ENCODE data around the gene PALB2.

Gene PALB2

DNA sequence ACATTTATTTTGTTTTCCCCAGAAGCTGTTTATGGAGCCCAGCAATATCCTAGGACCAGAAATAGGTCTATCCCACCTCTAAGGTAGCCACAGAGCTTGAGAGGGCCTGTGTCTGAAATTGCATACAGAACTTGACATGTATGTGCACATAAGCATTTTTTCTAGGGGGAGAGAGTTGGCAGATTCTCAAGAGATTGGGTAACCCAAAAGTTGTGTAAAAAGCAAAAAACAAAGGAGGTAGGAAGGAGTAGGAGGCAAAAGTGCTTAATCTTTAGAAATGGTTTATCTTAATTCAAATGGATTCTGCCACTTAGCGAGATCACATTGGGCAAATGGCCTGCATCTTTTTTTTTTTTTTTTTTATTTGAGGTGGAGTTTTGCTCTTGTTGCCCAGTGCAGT lies 41.1 kb upstream of the PALB2 start:
- Histone ChIP-seq H3K4me1 (no peaks in the 10 kb centered on the region), H3K9me3 (ENCODE audit: control insufficient read depth, low read length) (no peaks in the 10 kb centered on the region), H3K27ac (no peak overlapping the region), H2AFZ (no peak overlapping the region), H3K4me3 (ENCODE audit: low read depth, low read length) (no peak overlapping the region), H3K9ac (no peak overlapping the region), H3K27me3 (ENCODE audit: control insufficient read depth, insufficient read depth, low read length) (no peaks in the 10 kb centered on the region), H3K79me2 (no peaks in the 10 kb centered on the region), H3K36me3 (ENCODE audit: control insufficient read depth, insufficient read depth, low read length) (no peaks in the 10 kb centered on the region), H3K4me2 (ENCODE audit: low read length) (no peak overlapping the region)
- TF ChIP-seq, protein P1, sequence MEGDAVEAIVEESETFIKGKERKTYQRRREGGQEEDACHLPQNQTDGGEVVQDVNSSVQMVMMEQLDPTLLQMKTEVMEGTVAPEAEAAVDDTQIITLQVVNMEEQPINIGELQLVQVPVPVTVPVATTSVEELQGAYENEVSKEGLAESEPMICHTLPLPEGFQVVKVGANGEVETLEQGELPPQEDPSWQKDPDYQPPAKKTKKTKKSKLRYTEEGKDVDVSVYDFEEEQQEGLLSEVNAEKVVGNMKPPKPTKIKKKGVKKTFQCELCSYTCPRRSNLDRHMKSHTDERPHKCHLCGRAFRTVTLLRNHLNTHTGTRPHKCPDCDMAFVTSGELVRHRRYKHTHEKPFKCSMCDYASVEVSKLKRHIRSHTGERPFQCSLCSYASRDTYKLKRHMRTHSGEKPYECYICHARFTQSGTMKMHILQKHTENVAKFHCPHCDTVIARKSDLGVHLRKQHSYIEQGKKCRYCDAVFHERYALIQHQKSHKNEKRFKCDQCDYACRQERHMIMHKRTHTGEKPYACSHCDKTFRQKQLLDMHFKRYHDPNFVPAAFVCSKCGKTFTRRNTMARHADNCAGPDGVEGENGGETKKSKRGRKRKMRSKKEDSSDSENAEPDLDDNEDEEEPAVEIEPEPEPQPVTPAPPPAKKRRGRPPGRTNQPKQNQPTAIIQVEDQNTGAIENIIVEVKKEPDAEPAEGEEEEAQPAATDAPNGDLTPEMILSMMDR (IDR thresholded peaks at IDR 0.05) = no peak

DNA sequence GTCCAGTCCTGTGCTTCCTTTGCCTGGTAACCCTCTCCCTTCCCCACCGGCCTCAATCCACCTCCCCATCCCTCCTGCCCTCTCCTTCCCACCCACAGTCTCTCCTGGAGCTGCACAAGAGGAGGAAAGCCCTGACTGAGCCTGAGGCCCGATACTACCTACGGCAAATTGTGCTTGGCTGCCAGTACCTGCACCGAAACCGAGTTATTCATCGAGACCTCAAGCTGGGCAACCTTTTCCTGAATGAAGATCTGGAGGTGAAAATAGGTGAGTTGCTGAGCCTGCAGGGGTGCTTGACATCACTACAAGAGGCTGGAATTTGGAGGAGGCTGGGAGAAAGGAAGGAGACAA lies 38.9 kb upstream of the PALB2 start:
- Histone ChIP-seq H3K4me1 (no peaks in the 10 kb centered on the region), H2AFZ (no peak overlapping the region), H3K4me3 (ENCODE audit: low read depth, low read length) (no peak overlapping the region), H3K79me2 (no peaks in the 10 kb centered on the region), H3K4me2 (ENCODE audit: low read length) (no peak overlapping the region), H3K27ac (no peak overlapping the region), H3K27me3 (ENCODE audit: control insufficient read depth, insufficient read depth, low read length) (no peaks in the 10 kb centered on the region), H3K9ac (no peak overlapping the region), H3K9me3 (ENCODE audit: control insufficient read depth, low read length) (no peaks in the 10 kb centered on the region), H3K36me3 (ENCODE audit: control insufficient read depth, insufficient read depth, low read length) (no peaks in the 10 kb centered on the region)
- TF ChIP-seq, protein P1 (IDR thresholded peaks at IDR 0.05) = no peak

DNA sequence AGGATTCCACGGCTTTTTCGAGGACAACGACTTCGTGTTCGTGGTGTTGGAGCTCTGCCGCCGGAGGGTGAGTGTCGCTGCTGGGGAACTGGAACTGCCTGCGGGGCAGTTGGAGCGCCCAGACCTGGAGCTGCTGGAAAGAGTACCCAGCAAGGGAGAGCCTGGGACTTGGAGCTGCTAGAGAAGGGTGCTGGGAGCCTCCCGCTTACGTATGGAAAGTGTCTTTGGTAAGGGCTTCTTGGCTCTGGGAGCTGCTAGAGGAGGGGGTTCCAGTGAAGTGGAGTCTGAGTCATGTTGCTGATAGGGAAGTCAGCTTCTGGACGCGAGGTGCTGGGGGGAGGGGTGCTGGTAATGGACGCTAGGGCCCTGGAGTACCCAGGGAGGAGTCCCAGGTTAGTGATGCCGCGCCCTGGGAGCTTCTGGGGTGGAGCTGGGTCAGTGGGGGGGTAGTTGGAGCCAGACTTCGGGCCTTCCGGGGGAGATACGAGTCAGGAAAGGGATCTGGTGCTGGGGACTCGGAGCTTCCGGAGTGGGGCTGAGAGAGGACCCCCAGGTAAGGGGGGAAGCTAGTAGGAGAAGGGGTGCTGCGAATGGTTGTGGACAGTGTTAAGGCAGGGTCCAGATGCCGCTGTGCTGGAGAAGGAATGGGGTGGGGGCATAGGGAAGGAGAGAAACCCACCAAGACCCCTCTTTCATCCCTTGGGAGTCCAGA lies 38.3 kb upstream of the PALB2 start:
- no peak overlapping the region for H3K4me3 ChIP-seq (ENCODE audit: low read depth, low read length)
- no peaks in the 10 kb centered on the region for H3K36me3 ChIP-seq (ENCODE audit: control insufficient read depth, insufficient read depth, low read length)
- H3K27me3 ChIP-seq (ENCODE audit: control insufficient read depth, insufficient read depth, low read length) = no peaks in the 10 kb centered on the region
- no peaks in the 10 kb centered on the region for H3K4me1 ChIP-seq
- H2AFZ ChIP-seq = no peak overlapping the region
- H3K9me3 ChIP-seq (ENCODE audit: control insufficient read depth, low read length) = no peaks in the 10 kb centered on the region
- H3K79me2 ChIP-seq = no peaks in the 10 kb centered on the region
- peak overlapping the region; percentile 95 for H3K4me2 ChIP-seq (ENCODE audit: low read length)
- TF ChIP-seq, protein P1 (IDR thresholded peaks at IDR 0.05) = no peak
- no peak overlapping the region for H3K9ac ChIP-seq
- no peak overlapping the region for H3K27ac ChIP-seq

DNA sequence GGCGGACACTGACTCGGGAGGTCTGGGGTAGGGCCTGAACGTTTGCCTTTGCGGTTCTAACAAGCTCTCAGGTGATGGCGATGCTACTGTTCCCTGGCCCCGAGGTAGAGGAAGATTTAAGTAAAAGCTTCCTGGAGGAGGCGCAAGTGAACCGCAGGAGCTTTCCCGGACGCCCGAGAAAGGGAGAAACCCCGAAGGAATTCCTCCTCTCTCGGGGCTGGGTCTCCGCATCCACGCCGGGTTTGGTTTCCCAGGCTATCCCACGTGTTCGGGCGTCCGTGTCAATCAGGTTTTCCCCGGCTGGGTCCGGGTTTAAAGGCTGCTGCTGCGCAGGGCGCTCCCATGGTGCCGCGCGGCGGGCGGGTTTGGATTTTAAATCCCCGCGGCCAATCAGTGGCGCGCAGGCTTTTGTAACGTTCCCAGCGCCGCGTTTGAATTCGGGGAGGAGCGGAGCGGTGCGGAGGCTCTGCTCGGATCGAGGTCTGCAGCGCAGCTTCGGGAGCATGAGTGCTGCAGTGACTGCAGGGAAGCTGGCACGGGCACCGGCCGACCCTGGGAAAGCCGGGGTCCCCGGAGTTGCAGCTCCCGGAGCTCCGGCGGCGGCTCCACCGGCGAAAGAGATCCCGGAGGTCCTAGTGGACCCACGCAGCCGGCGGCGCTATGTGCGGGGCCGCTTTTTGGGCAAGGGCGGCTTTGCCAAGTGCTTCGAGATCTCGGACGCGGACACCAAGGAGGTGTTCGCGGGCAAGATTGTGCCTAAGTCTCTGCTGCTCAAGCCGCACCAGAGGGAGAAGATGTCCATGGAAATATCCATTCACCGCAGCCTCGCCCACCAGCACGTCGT lies 37.5 kb upstream of the PALB2 start, which contains the start of gene PLK1:
PLK1 (plus strand) TSS at position 460 of the 844 bp plus-strand sequence; CDS start at position 504, 44 bp downstream.
- no peak within 1 kb of the TSS for H3K27ac ChIP-seq
- no peaks in the 10 kb centered on the region for H3K27me3 ChIP-seq (ENCODE audit: control insufficient read depth, insufficient read depth, low read length)
- no peaks in the 10 kb centered on the region for H3K9me3 ChIP-seq (ENCODE audit: control insufficient read depth, low read length)
- peak within 1 kb of the TSS; percentile 17 for H2AFZ ChIP-seq
- H3K4me3 ChIP-seq (ENCODE audit: low read depth, low read length) = peak within 1 kb of the TSS; percentile 56
- H3K4me2 ChIP-seq (ENCODE audit: low read length) = peak within 1 kb of the TSS; percentile 95
- no peaks in the 10 kb centered on the region for H3K79me2 ChIP-seq
- no peaks in the 10 kb centered on the region for H3K4me1 ChIP-seq
- H3K36me3 ChIP-seq (ENCODE audit: control insufficient read depth, insufficient read depth, low read length) = no peaks in the 10 kb centered on the region
- H3K9ac ChIP-seq = no peak within 1 kb of the TSS
- TF ChIP-seq, protein P1 (IDR thresholded peaks at IDR 0.05) = no peak

Measured in parathyroid adenoma (tissue), 2 donors.